IPS-11a (cell line): ENCODE results near the gene GSDME.

ENCODE experiments used
- H3K4me3 ChIP-seq: one replicate; pipeline ENCODE4 v1.5.1; 2013; ENCODE audit warnings: low read depth, low read length, control low read depth

GSDME gene

GRCh38 chr7:24707988-24708615 lies 49.2 kb downstream of the GSDME start:
- H3K4me3 ChIP-seq: no peak overlapping the region

GRCh38 chr7:24706211-24707170 lies 50.8 kb downstream of the GSDME start:
- no peak overlapping the region for H3K4me3 ChIP-seq

GRCh38 chr7:24705461-24705954 lies 51.8 kb downstream of the GSDME start:
- no peak overlapping the region for H3K4me3 ChIP-seq

GRCh38 chr7:24704311-24704710 lies 53.0 kb downstream of the GSDME start:
- no peak overlapping the region for H3K4me3 ChIP-seq

- H3K4me3 ChIP-seq: no peak overlapping the region
Measured at GRCh38 chr7:24703296-24703695, 54.0 kb downstream of the GSDME start.

GRCh38 chr7:24702755-24703154 lies 54.5 kb downstream of the GSDME start:
- H3K4me3 ChIP-seq: no peak overlapping the region

GRCh38 chr7:24701261-24702235 lies 55.7 kb downstream of the GSDME start:
- H3K4me3 ChIP-seq: no peak overlapping the region

- no peak overlapping the region for H3K4me3 ChIP-seq
Measured at GRCh38 chr7:24700521-24701260, 56.6 kb downstream of the GSDME start.

- no peak overlapping the region for H3K4me3 ChIP-seq
Measured at GRCh38 chr7:24698531-24699266, 58.6 kb downstream of the GSDME start.

- no peak overlapping the region for H3K4me3 ChIP-seq
Measured at GRCh38 chr7:24697416-24697815, 59.8 kb downstream of the GSDME start.

- no peak overlapping the region for H3K4me3 ChIP-seq
Measured at GRCh38 chr7:24692592-24692991, 64.7 kb downstream of the GSDME start.

GRCh38 chr7:24690251-24690650 lies 67.0 kb downstream of the GSDME start:
- no peak overlapping the region for H3K4me3 ChIP-seq

- no peak overlapping the region for H3K4me3 ChIP-seq
Measured at GRCh38 chr7:24685708-24686107, 71.6 kb downstream of the GSDME start.

- H3K4me3 ChIP-seq: no peak overlapping the region
Measured at GRCh38 chr7:24670782-24671181, 86.5 kb downstream of the GSDME start.

GRCh38 chr7:24669971-24670591 lies 87.2 kb downstream of the GSDME start:
- H3K4me3 ChIP-seq: no peak overlapping the region

- no peak overlapping the region for H3K4me3 ChIP-seq
Measured at GRCh38 chr7:24668927-24669635, 88.2 kb downstream of the GSDME start.

GRCh38 chr7:24665564-24666294 lies 91.5 kb downstream of the GSDME start:
- H3K4me3 ChIP-seq: no peak overlapping the region

- no peak overlapping the region for H3K4me3 ChIP-seq
Measured at GRCh38 chr7:24660546-24660945, 96.7 kb downstream of the GSDME start.
